ENCODE results near the gene ARHGEF39. TPM values are rescaled to one million over a fixed set of nuclear protein-coding genes. Genes with fewer than 3 reads are reported as not detected.
A peak's percentile ranks its signal among the peaks of the same experiment; 100 is the strongest.

The ARHGEF39 gene
- total RNA-seq, 4 donors from 2014 or later = 1.3 to 17.5 (median 5.1) TPM

- WGBS, 2 donors = 28 to 64% methylated on average over 2 of the region's 2 CpGs
- peak overlapping the region in 1 of 4 donors; percentile 23 for H3K27ac ChIP-seq
These were observed 45.2 kb downstream of the ARHGEF39 start for GRCh38 chr9:35619800-35620158.

GRCh38 chr9:35618854-35619799 lies 45.9 kb downstream of the ARHGEF39 start:
- Histone ChIP-seq H3K27me3 (peaks cover 0 to 18% (median 0%) of the 10 kb centered on the region in 4 donors), H3K4me1 (peaks cover 0 to 28% (median 13%) of the 10 kb centered on the region in 3 donors), H3K9me3 (no peaks in the 10 kb centered on the region), H3K27ac (peak overlapping the region in 3 of 4 donors; percentile 6 to 60 (median 31)), H3K36me3 (no peaks in the 10 kb centered on the region), H3K4me3 (no peak overlapping the region)
- 73 to 85% methylated on average over 11 to 14 of the region's 17 CpGs for WGBS, 2 donors
- no peak for DNase-seq
- intact Hi-C loops (cut with DNase I) = no loop called here
- TF ChIP-seq, protein P1, sequence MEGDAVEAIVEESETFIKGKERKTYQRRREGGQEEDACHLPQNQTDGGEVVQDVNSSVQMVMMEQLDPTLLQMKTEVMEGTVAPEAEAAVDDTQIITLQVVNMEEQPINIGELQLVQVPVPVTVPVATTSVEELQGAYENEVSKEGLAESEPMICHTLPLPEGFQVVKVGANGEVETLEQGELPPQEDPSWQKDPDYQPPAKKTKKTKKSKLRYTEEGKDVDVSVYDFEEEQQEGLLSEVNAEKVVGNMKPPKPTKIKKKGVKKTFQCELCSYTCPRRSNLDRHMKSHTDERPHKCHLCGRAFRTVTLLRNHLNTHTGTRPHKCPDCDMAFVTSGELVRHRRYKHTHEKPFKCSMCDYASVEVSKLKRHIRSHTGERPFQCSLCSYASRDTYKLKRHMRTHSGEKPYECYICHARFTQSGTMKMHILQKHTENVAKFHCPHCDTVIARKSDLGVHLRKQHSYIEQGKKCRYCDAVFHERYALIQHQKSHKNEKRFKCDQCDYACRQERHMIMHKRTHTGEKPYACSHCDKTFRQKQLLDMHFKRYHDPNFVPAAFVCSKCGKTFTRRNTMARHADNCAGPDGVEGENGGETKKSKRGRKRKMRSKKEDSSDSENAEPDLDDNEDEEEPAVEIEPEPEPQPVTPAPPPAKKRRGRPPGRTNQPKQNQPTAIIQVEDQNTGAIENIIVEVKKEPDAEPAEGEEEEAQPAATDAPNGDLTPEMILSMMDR (IDR thresholded peaks at IDR 0.05) = no peak
- peak in 1 of 4 donors; percentile 12 for TF ChIP-seq POLR2A (IDR thresholded peaks at IDR 0.05)

More at GRCh38 chr9:35619800-35620158, 45.2 kb downstream of the ARHGEF39 start:
- H3K36me3 ChIP-seq = no peaks in the 10 kb centered on the region
- intact Hi-C loops (cut with DNase I) = no loop called here
- no peak for DNase-seq
- TF ChIP-seq, protein P1 (IDR thresholded peaks at IDR 0.05) = no peak
- H3K4me3 ChIP-seq = no peak overlapping the region
- no peaks in the 10 kb centered on the region for H3K9me3 ChIP-seq
- H3K27me3 ChIP-seq = peaks cover 0 to 18% (median 0%) of the 10 kb centered on the region in 4 donors
- H3K4me1 ChIP-seq = peaks cover 0 to 28% (median 13%) of the 10 kb centered on the region in 3 donors

DNA sequence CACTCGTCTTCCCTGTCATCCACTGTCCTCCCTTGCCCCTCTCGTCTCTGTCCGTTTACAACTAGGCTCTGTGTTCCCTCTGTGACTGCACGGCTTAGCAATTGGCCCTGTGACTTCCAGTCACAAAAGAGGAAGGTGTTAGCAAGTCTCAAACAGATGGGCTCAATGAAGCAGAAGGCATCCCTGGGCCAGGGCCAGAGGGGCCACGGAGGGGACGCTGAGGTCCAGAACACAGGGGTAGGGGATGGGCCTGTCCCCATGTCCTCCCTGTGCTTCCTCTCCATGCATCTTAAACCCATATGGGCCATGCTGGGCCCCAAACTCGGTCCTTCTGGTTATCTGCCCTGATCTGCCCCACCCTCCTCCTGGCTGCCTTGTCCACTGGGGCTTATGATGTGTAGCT lies 46.7 kb downstream of the ARHGEF39 start, which contains the start of gene CD72:
TSS of gene CD72 (minus strand) at position 89 of the 403 bp plus-strand sequence. CDS start 110 bp downstream, outside the sequence.
- peaks cover 0 to 28% (median 13%) of the 10 kb centered on the region in 3 donors for H3K4me1 ChIP-seq
- H3K9me3 ChIP-seq = no peaks in the 10 kb centered on the region
- H3K4me3 ChIP-seq = peak within 1 kb of the TSS; percentile 14 to 71 (median 46)
- H3K27ac ChIP-seq = peak within 1 kb of the TSS in 3 of 4 donors; percentile 6 to 60 (median 31)
- TF ChIP-seq, protein P1 (IDR thresholded peaks at IDR 0.05) = no peak
- TF ChIP-seq POLR2A (IDR thresholded peaks at IDR 0.05) = peak in 1 of 4 donors; percentile 27
- intact Hi-C loops (cut with DNase I) = no loop called here
- DNase-seq = no peak
- 76 to 80% methylated on average over 6 to 7 of the region's 7 CpGs for WGBS, 2 donors
- H3K36me3 ChIP-seq = no peaks in the 10 kb centered on the region
- peaks cover 0 to 18% (median 0%) of the 10 kb centered on the region in 4 donors for H3K27me3 ChIP-seq

DNA sequence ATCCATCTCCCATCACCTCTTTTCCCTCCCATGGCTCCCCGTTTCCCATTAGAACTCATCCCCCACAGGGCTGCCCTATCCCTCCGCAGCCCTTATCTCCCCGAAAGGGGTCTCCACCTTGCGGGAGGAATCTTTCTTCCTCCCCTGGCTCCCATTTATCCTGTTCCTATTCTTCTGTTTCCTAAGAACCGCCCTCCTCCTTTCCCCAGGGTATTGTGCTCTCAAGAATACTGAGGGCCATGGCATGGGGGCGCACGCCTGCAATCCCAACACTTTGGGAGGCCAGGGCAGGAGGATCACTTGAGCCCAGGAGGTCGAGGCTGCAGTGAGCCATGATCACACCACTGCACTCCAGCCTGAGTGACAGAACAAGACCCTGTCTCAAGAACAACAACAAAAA lies 47.4 kb downstream of the ARHGEF39 start:
- intact Hi-C loops (cut with DNase I) = no loop called here
- Histone ChIP-seq H3K27me3 (peaks cover 0 to 18% (median 0%) of the 10 kb centered on the region in 4 donors), H3K27ac (peak overlapping the region in 3 of 4 donors; percentile 5 to 60 (median 10)), H3K9me3 (no peaks in the 10 kb centered on the region), H3K36me3 (no peaks in the 10 kb centered on the region), H3K4me1 (peaks cover 0 to 28% (median 13%) of the 10 kb centered on the region in 3 donors), H3K4me3 (peak overlapping the region in 3 of 4 donors; percentile 42 to 71 (median 49))
- WGBS, 2 donors = 65 to 66% methylated on average over 6 to 7 of the region's 8 CpGs
- no peak for TF ChIP-seq POLR2A (IDR thresholded peaks at IDR 0.05)
- TF ChIP-seq, protein P1 (IDR thresholded peaks at IDR 0.05) = no peak
- no peak for DNase-seq

Measured in esophagus squamous epithelium (tissue), 5 donors.